Type B pancreatic cell (in vitro differentiated cells): Measurements from ENCODE around the gene GEMIN5. TPM values are rescaled to one million over a fixed set of nuclear protein-coding genes. Genes with fewer than 3 reads are reported as not detected.

Experiments
- DNase-seq: peaks from one replicate; pipeline ENCODE4 v3.0.0; 2021; ENCODE audit warnings: mixed read lengths; ENCODE audit not compliant: unreplicated experiment; ENCODE audit errors: extremely low spot score
- H3K27ac Mint-ChIP-seq: 2 replicates; pipeline ENCODE4 v1.8.0; 2021; ENCODE audit warnings: mild to moderate bottlenecking, mixed read lengths
- H3K27me3 Mint-ChIP-seq: 2 replicates; pipeline ENCODE4 v1.8.0; 2021; ENCODE audit warnings: mixed read lengths
- H3K36me3 Mint-ChIP-seq: 2 replicates; pipeline ENCODE4 v1.8.0; 2021; ENCODE audit warnings: mixed read lengths
- H3K4me1 Mint-ChIP-seq: one replicate; pipeline ENCODE4 v1.8.0; 2021; ENCODE audit warnings: mixed read lengths; ENCODE audit not compliant: unreplicated experiment
- H3K4me3 Mint-ChIP-seq: 2 replicates; pipeline ENCODE4 v1.8.0; 2021; ENCODE audit warnings: mild to moderate bottlenecking, mixed read lengths
- H3K9me3 Mint-ChIP-seq: 2 replicates; pipeline ENCODE4 v1.8.0; 2021; ENCODE audit warnings: mixed read lengths
- CTCF ChIP-seq: fragments of 200-600 bp; sonication (generic); conservative IDR thresholded peaks from 2 replicates; pipeline ENCODE4 v1.5.0; 2021; ENCODE audit warnings: antibody characterized with exemption, mild to moderate bottlenecking
- total RNA-seq: library from RNA; stranded (reverse); gene quantifications from 2 replicates; pipeline ENCODE4 v1.2.1, GENCODE V29; 2021; ENCODE audit warnings: low replicate concordance

The GEMIN5 gene
- total RNA-seq, 1 donor from 2014 or later, result 22.5 TPM

DNA sequence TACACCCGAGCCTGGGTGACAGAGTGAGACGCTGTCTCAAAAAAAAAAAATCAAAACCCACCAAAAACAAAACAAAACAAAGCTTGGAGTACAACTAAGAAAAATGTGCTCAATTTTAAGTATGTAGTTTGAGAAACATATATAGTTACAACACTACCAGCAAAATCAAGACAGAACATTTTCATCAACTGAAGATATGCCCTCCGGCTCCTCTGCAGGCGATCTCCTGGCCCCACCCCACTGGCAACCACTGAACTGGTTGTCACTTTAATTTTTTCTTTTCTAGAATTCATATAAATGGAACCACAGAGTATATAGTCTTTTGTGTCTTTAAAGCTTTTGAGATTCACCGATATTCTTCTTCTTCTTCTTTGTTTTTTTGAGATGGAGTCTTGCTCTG is 44.6 kb downstream of the GEMIN5 start:
- no peak overlapping the region for H3K4me3 Mint-ChIP-seq
- H3K4me1 Mint-ChIP-seq, result no peaks in the 10 kb centered on the region
- no peaks in the 10 kb centered on the region for H3K27me3 Mint-ChIP-seq
- H3K36me3 Mint-ChIP-seq, result peaks cover 30% of the 10 kb centered on the region
- no peaks in the 10 kb centered on the region for H3K9me3 Mint-ChIP-seq
- no peak for DNase-seq
- H3K27ac Mint-ChIP-seq, result no peak overlapping the region
- no peak for TF ChIP-seq CTCF

- Mint-ChIP-seq H3K4me3 (no peak overlapping the region), H3K36me3 (peaks cover 36% of the 10 kb centered on the region), H3K4me1 (no peaks in the 10 kb centered on the region), H3K9me3 (peaks cover 2% of the 10 kb centered on the region), H3K27me3 (no peaks in the 10 kb centered on the region), H3K27ac (no peak overlapping the region)
- no peak for TF ChIP-seq CTCF
- DNase-seq, result no peak
Observed at GRCh38 chr5:154892369-154892771, 45.6 kb downstream of the GEMIN5 start.

GRCh38 chr5:154885439-154885838 is 52.6 kb downstream of the GEMIN5 start:
- no peaks in the 10 kb centered on the region for H3K27me3 Mint-ChIP-seq
- no peaks in the 10 kb centered on the region for H3K4me1 Mint-ChIP-seq
- no peak overlapping the region for H3K4me3 Mint-ChIP-seq
- no peak for DNase-seq
- H3K9me3 Mint-ChIP-seq, result peaks cover 22% of the 10 kb centered on the region
- H3K27ac Mint-ChIP-seq, result no peak overlapping the region
- no peak for TF ChIP-seq CTCF
- peaks cover 64% of the 10 kb centered on the region for H3K36me3 Mint-ChIP-seq

GRCh38 chr5:154884424-154884823 is 53.6 kb downstream of the GEMIN5 start:
- no peak for TF ChIP-seq CTCF
- H3K4me3 Mint-ChIP-seq, result no peak overlapping the region
- no peak overlapping the region for H3K27ac Mint-ChIP-seq
- DNase-seq, result no peak
- peaks cover 28% of the 10 kb centered on the region for H3K9me3 Mint-ChIP-seq
- H3K27me3 Mint-ChIP-seq, result no peaks in the 10 kb centered on the region
- no peaks in the 10 kb centered on the region for H3K4me1 Mint-ChIP-seq
- H3K36me3 Mint-ChIP-seq, result peaks cover 70% of the 10 kb centered on the region

- H3K36me3 Mint-ChIP-seq, result peaks cover 66% of the 10 kb centered on the region
- peaks cover 28% of the 10 kb centered on the region for H3K9me3 Mint-ChIP-seq
- no peaks in the 10 kb centered on the region for H3K4me1 Mint-ChIP-seq
- H3K4me3 Mint-ChIP-seq, result no peak overlapping the region
- no peak for TF ChIP-seq CTCF
- no peaks in the 10 kb centered on the region for H3K27me3 Mint-ChIP-seq
- DNase-seq, result no peak
- no peak overlapping the region for H3K27ac Mint-ChIP-seq
Observed at GRCh38 chr5:154881986-154882385, 56.0 kb downstream of the GEMIN5 start.
